ENCODE results near the gene NPHP4. TPM values are rescaled to one million over a fixed set of nuclear protein-coding genes. Genes with fewer than 3 reads are reported as not detected.

The NPHP4 gene
- total RNA-seq, 4 donors from 2014 or later: 1.1 to 10.4 (median 1.8) TPM

GRCh38 chr1:6039031-6039430, 46.8 kb upstream of the NPHP4 start:
- Histone ChIP-seq H3K9me3 (no peaks in the 10 kb centered on the region), H3K36me3 (no peaks in the 10 kb centered on the region), H3K4me1 (no peaks in the 10 kb centered on the region), H3K27ac (no peak overlapping the region), H3K4me3 (no peak overlapping the region), H3K27me3 (peaks cover 0 to 6% (median 0%) of the 10 kb centered on the region in 3 donors)
- TF ChIP-seq POLR2A (IDR thresholded peaks at IDR 0.05) (no peak), CTCF (IDR thresholded peaks at IDR 0.05 in 4 of 5, conservative IDR thresholded peaks at IDR 0.05 in 1 of 5) (no peak)
- intact Hi-C loops (cut with DNase I; ENCODE audit: low total_unique reads): no loop called here
- DNase-seq (no peak), ATAC-seq (no peak)
- in situ Hi-C loops (cut with MboI; ENCODE audit: low sequenced_read_pairs in 4 of 4): no loop called here

- TF ChIP-seq CTCF (IDR thresholded peaks at IDR 0.05 in 4 of 5, conservative IDR thresholded peaks at IDR 0.05 in 1 of 5) (no peak), POLR2A (IDR thresholded peaks at IDR 0.05) (no peak)
- Histone ChIP-seq H3K27ac (no peak overlapping the region), H3K9me3 (no peaks in the 10 kb centered on the region), H3K4me1 (no peaks in the 10 kb centered on the region), H3K27me3 (peaks cover 0 to 6% (median 0%) of the 10 kb centered on the region in 3 donors), H3K36me3 (no peaks in the 10 kb centered on the region), H3K4me3 (no peak overlapping the region)
- no peak for ATAC-seq
- in situ Hi-C loops (cut with MboI; ENCODE audit: low sequenced_read_pairs in 4 of 4): no loop called here
- no peak for DNase-seq
- intact Hi-C loops (cut with DNase I; ENCODE audit: low total_unique reads): no loop called here
These were observed 46.4 kb upstream of the NPHP4 start for GRCh38 chr1:6038603-6039002.

- intact Hi-C loops (cut with DNase I; ENCODE audit: low total_unique reads): no loop called here
- Histone ChIP-seq H3K36me3 (no peaks in the 10 kb centered on the region), H3K4me1 (no peaks in the 10 kb centered on the region), H3K9me3 (no peaks in the 10 kb centered on the region), H3K27ac (no peak overlapping the region), H3K27me3 (peaks cover 0 to 6% (median 0%) of the 10 kb centered on the region in 3 donors), H3K4me3 (no peak overlapping the region)
- no peak for DNase-seq
- in situ Hi-C loops (cut with MboI; ENCODE audit: low sequenced_read_pairs in 4 of 4): no loop called here
- ATAC-seq: no peak
- TF ChIP-seq POLR2A (IDR thresholded peaks at IDR 0.05) (no peak), CTCF (IDR thresholded peaks at IDR 0.05 in 4 of 5, conservative IDR thresholded peaks at IDR 0.05 in 1 of 5) (no peak)
These were observed 45.1 kb upstream of the NPHP4 start for GRCh38 chr1:6037338-6037762.

DNA sequence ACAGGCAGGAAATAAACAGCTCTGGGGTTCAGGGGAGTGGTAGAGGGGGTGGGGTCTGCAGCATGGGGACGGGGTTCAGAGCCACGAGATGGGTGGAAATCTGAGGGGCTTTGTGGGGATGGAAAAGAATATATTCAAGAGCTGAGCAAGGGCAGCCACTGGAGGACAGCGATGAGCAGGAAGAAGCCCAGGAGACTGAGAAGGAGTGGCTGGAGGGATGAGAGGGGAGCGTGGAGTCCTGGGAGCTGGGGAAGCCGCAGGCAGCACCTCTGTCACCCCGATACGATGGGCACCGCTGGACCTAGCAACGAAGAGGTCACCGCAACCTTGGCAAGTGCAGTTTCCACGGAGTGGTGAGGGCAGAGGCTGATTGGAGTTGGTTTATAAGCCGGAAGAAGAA, 43.5 kb upstream of the NPHP4 start:
- in situ Hi-C loops (cut with MboI; ENCODE audit: low sequenced_read_pairs in 4 of 4): no loop called here
- ATAC-seq (no peak), DNase-seq (no peak)
- Histone ChIP-seq H3K27me3 (peaks cover 0 to 6% (median 0%) of the 10 kb centered on the region in 3 donors), H3K27ac (no peak overlapping the region), H3K36me3 (no peaks in the 10 kb centered on the region), H3K4me3 (no peak overlapping the region), H3K9me3 (no peaks in the 10 kb centered on the region), H3K4me1 (no peaks in the 10 kb centered on the region)
- TF ChIP-seq CTCF (IDR thresholded peaks at IDR 0.05 in 4 of 5, conservative IDR thresholded peaks at IDR 0.05 in 1 of 5): no peak
- TF ChIP-seq POLR2A (IDR thresholded peaks at IDR 0.05): no peak
- intact Hi-C loops (cut with DNase I; ENCODE audit: low total_unique reads): no loop called here

DNA sequence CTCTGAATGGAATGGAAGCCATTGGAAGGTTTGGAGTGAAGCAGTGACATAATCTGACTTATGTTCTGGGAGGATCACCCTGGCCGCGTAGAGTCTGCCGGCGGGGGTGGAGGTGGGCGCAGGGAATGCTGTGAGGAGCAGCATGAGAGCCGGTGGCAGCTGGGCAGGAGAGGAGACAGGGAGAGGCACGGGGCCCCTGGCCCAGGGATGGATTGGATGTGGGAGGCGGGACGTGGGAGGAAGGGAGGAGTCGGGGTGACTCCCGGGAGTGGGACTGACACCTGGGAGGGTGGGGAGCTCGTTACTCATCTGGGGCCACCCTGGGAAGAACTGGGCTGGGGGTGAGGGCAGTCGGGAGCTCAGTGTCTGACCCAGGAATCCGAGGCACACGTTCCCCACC, 43.1 kb upstream of the NPHP4 start:
- peaks cover 0 to 6% (median 0%) of the 10 kb centered on the region in 3 donors for H3K27me3 ChIP-seq
- no peak overlapping the region for H3K27ac ChIP-seq
- in situ Hi-C loops (cut with MboI; ENCODE audit: low sequenced_read_pairs in 4 of 4): no loop called here
- H3K36me3 ChIP-seq: no peaks in the 10 kb centered on the region
- DNase-seq (no peak), ATAC-seq (no peak)
- intact Hi-C loops (cut with DNase I; ENCODE audit: low total_unique reads): no loop called here
- no peaks in the 10 kb centered on the region for H3K9me3 ChIP-seq
- H3K4me3 ChIP-seq: no peak overlapping the region
- no peak for TF ChIP-seq CTCF (IDR thresholded peaks at IDR 0.05 in 4 of 5, conservative IDR thresholded peaks at IDR 0.05 in 1 of 5)
- TF ChIP-seq POLR2A (IDR thresholded peaks at IDR 0.05): no peak
- no peaks in the 10 kb centered on the region for H3K4me1 ChIP-seq
